H9 (cell line): ENCODE results near the gene ELFN2. TPM values are rescaled to one million over a fixed set of nuclear protein-coding genes. Genes with fewer than 3 reads are reported as not detected.

ENCODE experiments used
- DNase-seq: peaks from one replicate; pipeline ENCODE4 v3.0.0-alpha.2; 2017
- H2AFZ ChIP-seq: one replicate; pipeline ENCODE4 v1.6.1; 2013; ENCODE audit warnings: mild to moderate bottlenecking, low read length, control low read depth, moderate library complexity
- H2AK5ac ChIP-seq: 2 replicates; pipeline ENCODE4 v1.6.1; 2013; ENCODE audit warnings: low read length, control low read depth, mixed read lengths; ENCODE audit not compliant: insufficient read length
- H2BK120ac ChIP-seq: one replicate; pipeline ENCODE4 v1.6.1; 2013; ENCODE audit warnings: low read depth, mild to moderate bottlenecking, low read length, control low read depth, inconsistent platforms; ENCODE audit not compliant: poor library complexity, severe bottlenecking
- H2BK12ac ChIP-seq: 2 replicates; pipeline ENCODE4 v1.6.1; 2013; ENCODE audit warnings: low read length, control low read depth, mixed read lengths, low read depth; ENCODE audit not compliant: insufficient read length
- H2BK15ac ChIP-seq: 2 replicates; pipeline ENCODE4 v1.6.1; 2013; ENCODE audit warnings: low read depth, low read length, control low read depth
- H2BK20ac ChIP-seq: one replicate; pipeline ENCODE4 v1.6.1; 2013; ENCODE audit warnings: low read depth, mild to moderate bottlenecking, low read length, control low read depth, inconsistent platforms; ENCODE audit not compliant: poor library complexity, severe bottlenecking
- H2BK5ac ChIP-seq: 2 replicates; pipeline ENCODE4 v1.6.1; 2013; ENCODE audit warnings: low read length, control low read depth, mixed read lengths; ENCODE audit not compliant: insufficient read length
- H3K14ac ChIP-seq: 2 replicates; pipeline ENCODE4 v1.6.1; 2013; ENCODE audit warnings: low read length, control low read depth; ENCODE audit not compliant: insufficient read depth
- H3K18ac ChIP-seq: 2 replicates; pipeline ENCODE4 v1.6.1; 2013; ENCODE audit warnings: low read depth, mild to moderate bottlenecking, mixed read lengths, low read length, control low read depth; ENCODE audit not compliant: insufficient read length
- H3K23ac ChIP-seq: 2 replicates; pipeline ENCODE4 v1.6.1; 2013; ENCODE audit warnings: low read length, control low read depth, mixed read lengths, low read depth; ENCODE audit not compliant: insufficient read length
- H3K23me2 ChIP-seq: 2 replicates; pipeline ENCODE4 v1.6.1; 2013; ENCODE audit warnings: low read depth, mild to moderate bottlenecking, mixed read lengths, low read length, control low read depth; ENCODE audit not compliant: insufficient read length, poor library complexity, severe bottlenecking
- H3K27ac ChIP-seq: 2 replicates; pipeline ENCODE4 v1.5.1; 2013; ENCODE audit warnings: low read length, control low read depth, mixed read lengths, low read depth; ENCODE audit not compliant: insufficient read length
- H3K27me3 ChIP-seq: 2 replicates; pipeline ENCODE4 v1.6.1; 2013; ENCODE audit warnings: low read length, control low read depth, inconsistent platforms; ENCODE audit not compliant: insufficient read depth
- H3K4ac ChIP-seq: 2 replicates; pipeline ENCODE4 v1.6.1; 2013; ENCODE audit warnings: low read depth, mild to moderate bottlenecking, control low read depth, inconsistent platforms, low read length, moderate library complexity
- H3K4me1 ChIP-seq: 2 replicates; pipeline ENCODE4 v1.6.1; 2013; ENCODE audit warnings: low read length, control low read depth, inconsistent platforms; ENCODE audit not compliant: insufficient read depth
- H3K4me2 ChIP-seq: 2 replicates; pipeline ENCODE4 v1.6.1; 2013; ENCODE audit warnings: low read length, control low read depth, mixed read lengths; ENCODE audit not compliant: insufficient read length, insufficient read depth
- H3K56ac ChIP-seq: 2 replicates; pipeline ENCODE4 v1.6.1; 2013; ENCODE audit warnings: low read depth, mild to moderate bottlenecking, mixed read lengths, low read length, control low read depth; ENCODE audit not compliant: insufficient read length
- H3K79me1 ChIP-seq: 2 replicates; pipeline ENCODE4 v1.6.1; 2013; ENCODE audit warnings: low read depth, mild to moderate bottlenecking, moderate library complexity, low read length, control low read depth, inconsistent platforms; ENCODE audit not compliant: insufficient read depth, poor library complexity, severe bottlenecking
- H3K79me2 ChIP-seq: 2 replicates; pipeline ENCODE4 v1.6.1; 2013; ENCODE audit warnings: low read length, control low read depth, inconsistent platforms; ENCODE audit not compliant: insufficient read depth
- H3K9ac ChIP-seq: 2 replicates; pipeline ENCODE4 v1.6.1; 2013; ENCODE audit warnings: low read length, control low read depth, mixed read lengths; ENCODE audit not compliant: insufficient read length; ENCODE audit errors: extremely low read depth
- H3K9me3 ChIP-seq: one replicate; pipeline ENCODE4 v1.6.1; 2013; ENCODE audit warnings: low read depth, low read length, inconsistent platforms; ENCODE audit not compliant: control insufficient read depth
- H3T11ph ChIP-seq: one replicate; pipeline ENCODE4 v1.6.1; 2013; ENCODE audit warnings: mild to moderate bottlenecking, low read length, control low read depth, inconsistent platforms
- H4K20me1 ChIP-seq: one replicate; pipeline ENCODE4 v1.6.1; 2013; ENCODE audit not compliant: control insufficient read depth, insufficient read length, insufficient read depth
- H4K5ac ChIP-seq: 2 replicates; pipeline ENCODE4 v1.6.1; 2013; ENCODE audit warnings: low read depth, mild to moderate bottlenecking, mixed read lengths, low read length, control low read depth; ENCODE audit not compliant: insufficient read length
- H4K8ac ChIP-seq: replicated peaks from 2 replicates; pipeline ENCODE4 v1.6.1; 2013; ENCODE audit warnings: low read length, control low read depth, mixed read lengths, low read depth; ENCODE audit not compliant: insufficient read length
- H4K91ac ChIP-seq: 2 replicates; pipeline ENCODE4 v1.6.1; 2013; ENCODE audit warnings: low read depth, mild to moderate bottlenecking, moderate library complexity, mixed read lengths, low read length, control low read depth; ENCODE audit not compliant: insufficient read length
- H3K27ac Mint-ChIP-seq, 3 experiments: 2 replicates in 2 of 3; 3 replicates in 1 of 3; pipeline ENCODE4 v1.8.0; 2020 to 2021; ENCODE audit warnings: mixed read lengths in 3 of 3, mild to moderate bottlenecking in 1 of 3, moderate library complexity in 1 of 3
- H3K27me3 Mint-ChIP-seq: 2 replicates; pipeline ENCODE4 v1.8.0; 2021; ENCODE audit warnings: low read depth, mild to moderate bottlenecking, moderate library complexity, mixed read lengths
- H3K36me3 Mint-ChIP-seq, 3 experiments: 2 replicates in 2 of 3; 3 replicates in 1 of 3; pipeline ENCODE4 v1.8.0; 2020 to 2021; ENCODE audit warnings: low read depth in 3 of 3, mixed read lengths in 3 of 3; ENCODE audit not compliant: insufficient read depth in 1 of 3
- H3K4me1 Mint-ChIP-seq, 2 experiments: 2 replicates each; pipeline ENCODE4 v1.8.0; 2020; ENCODE audit warnings: mixed read lengths in 2 of 2
- H3K4me3 Mint-ChIP-seq, 2 experiments: 2 replicates in 1 of 2; 3 replicates in 1 of 2; pipeline ENCODE4 v1.8.0; 2020 to 2021; ENCODE audit warnings: mild to moderate bottlenecking in 2 of 2, mixed read lengths in 2 of 2, moderate library complexity in 1 of 2
- H3K9me3 Mint-ChIP-seq, 2 experiments: 2 replicates in 1 of 2; 3 replicates in 1 of 2; pipeline ENCODE4 v1.8.0; 2020; ENCODE audit warnings: mild to moderate bottlenecking in 2 of 2, mixed read lengths in 2 of 2, moderate library complexity in 1 of 2
- WGBS: extraction: QIAGEN DNeasy Blood & Tissue Kit; methylation state at CpG from one replicate; pipeline ENCODE4 v1.1.7; 2013; ENCODE audit warnings: missing lambda C conversion rate, low lambda C conversion rate, mixed read lengths; ENCODE audit not compliant: insufficient read length; ENCODE audit errors: extremely low coverage; 5-methylcytosine and 5-hydroxymethylcytosine counted together
- total RNA-seq: library from RNA; stranded (reverse); gene quantifications from 2 replicates; pipeline ENCODE4 v1.2.1, GENCODE V29; 2021
- TF ChIP-seq, protein P1 (sequence below): fragments of 200-600 bp; sonication (generic); conservative IDR thresholded peaks from 3 replicates; pipeline ENCODE4 v1.8.0; 2021; ENCODE audit warnings: antibody characterized with exemption, mild to moderate bottlenecking

Gene ELFN2
- total RNA-seq, 1 experiment from 2014 or later: 0.70 TPM

DNA sequence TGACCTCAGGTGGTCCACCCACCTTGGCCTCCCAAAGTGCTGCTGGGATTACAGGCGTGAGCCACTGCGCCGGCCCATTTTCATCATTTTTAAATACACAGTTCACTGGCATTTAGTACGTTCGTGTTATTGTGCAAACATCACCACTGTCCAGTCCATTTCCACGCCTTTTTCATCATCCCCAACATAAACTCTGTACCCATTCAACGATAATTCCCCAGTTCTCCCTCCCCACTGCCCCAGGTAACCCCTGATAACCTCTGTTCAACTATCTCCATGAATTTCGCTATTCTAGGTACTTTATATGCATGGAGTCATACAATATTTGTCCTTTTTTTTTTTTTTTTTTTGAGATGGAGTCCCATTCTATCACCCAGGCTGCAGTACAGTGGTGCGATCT, 18.2 kb upstream of the ELFN2 start:
- no peaks in the 10 kb centered on the region for H3K23me2 ChIP-seq
- Mint-ChIP-seq H3K4me3 (no peak overlapping the region), H3K9me3 (peaks cover 5% of the 10 kb centered on the region in 2 experiments; a peak in 4 of 5 replicates), H3K27ac (no peak overlapping the region), H3K4me1 (peaks cover 2 to 8% of the 10 kb centered on the region in 2 experiments; a peak in 3 of 4 replicates), H3K27me3 (peaks cover 32% of the 10 kb centered on the region), H3K36me3 (peaks cover 0 to 4% (median 3%) of the 10 kb centered on the region in 3 experiments; a peak in 2 of 7 replicates)
- no peak overlapping the region for H2AFZ ChIP-seq
- no peak overlapping the region for H3K56ac ChIP-seq
- no peaks in the 10 kb centered on the region for H3K27me3 ChIP-seq
- no peak overlapping the region for H4K5ac ChIP-seq
- 100% methylated on average over 1 of the region's 9 CpGs for WGBS
- H4K91ac ChIP-seq: no peak overlapping the region
- no peak overlapping the region for H2BK120ac ChIP-seq
- H3T11ph ChIP-seq: no peak overlapping the region
- no peak overlapping the region for H3K4me2 ChIP-seq
- H4K8ac ChIP-seq: no peak overlapping the region
- no peaks in the 10 kb centered on the region for H3K4me1 ChIP-seq
- H3K9ac ChIP-seq: no peak overlapping the region
- H4K20me1 ChIP-seq: no peaks in the 10 kb centered on the region
- TF ChIP-seq, protein P1, sequence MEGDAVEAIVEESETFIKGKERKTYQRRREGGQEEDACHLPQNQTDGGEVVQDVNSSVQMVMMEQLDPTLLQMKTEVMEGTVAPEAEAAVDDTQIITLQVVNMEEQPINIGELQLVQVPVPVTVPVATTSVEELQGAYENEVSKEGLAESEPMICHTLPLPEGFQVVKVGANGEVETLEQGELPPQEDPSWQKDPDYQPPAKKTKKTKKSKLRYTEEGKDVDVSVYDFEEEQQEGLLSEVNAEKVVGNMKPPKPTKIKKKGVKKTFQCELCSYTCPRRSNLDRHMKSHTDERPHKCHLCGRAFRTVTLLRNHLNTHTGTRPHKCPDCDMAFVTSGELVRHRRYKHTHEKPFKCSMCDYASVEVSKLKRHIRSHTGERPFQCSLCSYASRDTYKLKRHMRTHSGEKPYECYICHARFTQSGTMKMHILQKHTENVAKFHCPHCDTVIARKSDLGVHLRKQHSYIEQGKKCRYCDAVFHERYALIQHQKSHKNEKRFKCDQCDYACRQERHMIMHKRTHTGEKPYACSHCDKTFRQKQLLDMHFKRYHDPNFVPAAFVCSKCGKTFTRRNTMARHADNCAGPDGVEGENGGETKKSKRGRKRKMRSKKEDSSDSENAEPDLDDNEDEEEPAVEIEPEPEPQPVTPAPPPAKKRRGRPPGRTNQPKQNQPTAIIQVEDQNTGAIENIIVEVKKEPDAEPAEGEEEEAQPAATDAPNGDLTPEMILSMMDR: no peak
- H3K4ac ChIP-seq: no peak overlapping the region
- no peak overlapping the region for H3K27ac ChIP-seq
- no peak for DNase-seq
- no peak overlapping the region for H2BK20ac ChIP-seq
- no peak overlapping the region for H3K14ac ChIP-seq
- no peak overlapping the region for H2AK5ac ChIP-seq
- H3K79me1 ChIP-seq: no peaks in the 10 kb centered on the region
- no peak overlapping the region for H3K18ac ChIP-seq
- H3K9me3 ChIP-seq: no peaks in the 10 kb centered on the region
- no peak overlapping the region for H2BK5ac ChIP-seq
- H3K79me2 ChIP-seq: no peaks in the 10 kb centered on the region
- no peak overlapping the region for H2BK12ac ChIP-seq
- H2BK15ac ChIP-seq: no peak overlapping the region
- no peak overlapping the region for H3K23ac ChIP-seq
